Vagina (tissue), 2 donors: ENCODE results near the gene RAVER2.
"Not testable (repeated sequence)": the region's sequence is repeated elsewhere in the genome, so short reads cannot be mapped to it uniquely, and the experiment has no call there.

Experiments
- POLR2A ChIP-seq, 2 donors: fragments of 450-650 bp; IDR thresholded peaks; one replicate each; pipeline ENCODE4 v1.6.1; 2017; ENCODE audit warnings: antibody characterized with exemption in 2 of 2, mild to moderate bottlenecking in 2 of 2, moderate library complexity in 2 of 2
- POLR2AphosphoS5 ChIP-seq, 2 donors: sonication (generic); formaldehyde crosslinking; IDR thresholded peaks; one replicate each; pipeline ENCODE4 v1.9.0; 2017; ENCODE audit warnings: antibody characterized with exemption in 2 of 2, mild to moderate bottlenecking in 2 of 2, low read depth in 1 of 2; ENCODE audit not compliant: insufficient read depth in 1 of 2
- TF ChIP-seq, protein P1 (sequence below), 3 experiments: fragments of 450-650 bp in 2 of 3; fragments of 200-600 bp in 1 of 3; sonication (generic) in 1 of 3; IDR thresholded peaks; one replicate each; pipeline ENCODE4 v1.5.1; 2017 to 2019; ENCODE audit warnings: antibody characterized with exemption in 3 of 3, mild to moderate bottlenecking in 2 of 3, moderate library complexity in 2 of 3

GRCh38 chr1:64817364-64817763 lies 72.5 kb downstream of the RAVER2 start:
- TF ChIP-seq POLR2A (IDR thresholded peaks at IDR 0.05); POLR2AphosphoS5 (IDR thresholded peaks at IDR 0.05; ENCODE audit: insufficient read depth in 1 of 2, low read depth in 1 of 2): not testable (repeated sequence)
- TF ChIP-seq, protein P1, sequence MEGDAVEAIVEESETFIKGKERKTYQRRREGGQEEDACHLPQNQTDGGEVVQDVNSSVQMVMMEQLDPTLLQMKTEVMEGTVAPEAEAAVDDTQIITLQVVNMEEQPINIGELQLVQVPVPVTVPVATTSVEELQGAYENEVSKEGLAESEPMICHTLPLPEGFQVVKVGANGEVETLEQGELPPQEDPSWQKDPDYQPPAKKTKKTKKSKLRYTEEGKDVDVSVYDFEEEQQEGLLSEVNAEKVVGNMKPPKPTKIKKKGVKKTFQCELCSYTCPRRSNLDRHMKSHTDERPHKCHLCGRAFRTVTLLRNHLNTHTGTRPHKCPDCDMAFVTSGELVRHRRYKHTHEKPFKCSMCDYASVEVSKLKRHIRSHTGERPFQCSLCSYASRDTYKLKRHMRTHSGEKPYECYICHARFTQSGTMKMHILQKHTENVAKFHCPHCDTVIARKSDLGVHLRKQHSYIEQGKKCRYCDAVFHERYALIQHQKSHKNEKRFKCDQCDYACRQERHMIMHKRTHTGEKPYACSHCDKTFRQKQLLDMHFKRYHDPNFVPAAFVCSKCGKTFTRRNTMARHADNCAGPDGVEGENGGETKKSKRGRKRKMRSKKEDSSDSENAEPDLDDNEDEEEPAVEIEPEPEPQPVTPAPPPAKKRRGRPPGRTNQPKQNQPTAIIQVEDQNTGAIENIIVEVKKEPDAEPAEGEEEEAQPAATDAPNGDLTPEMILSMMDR (IDR thresholded peaks at IDR 0.05) = not testable (repeated sequence)
